ENCODE results near the gene PIK3C2G.

- TF ChIP-seq CTCF (IDR thresholded peaks at IDR 0.05) (no peak), POLR2A (IDR thresholded peaks at IDR 0.05) (no peak)
Measured at GRCh38 chr12:18358077-18358476, 96.8 kb downstream of the PIK3C2G start.

Measured in vagina (tissue), 2 donors.